NCI-H2171 (cell line): Measurements from ENCODE around the gene CALR3.

ENCODE experiments used
- DNase-seq: peaks from one replicate; lab custom pipeline; 2025; lab: John Stamatoyannopoulos, UW

CALR3 gene

GRCh38 chr19:16429066-16429758, 66.8 kb downstream of the CALR3 start:
- DNase-seq = peak; percentile 32
